NCI-H187 treated with DMSO at 0.1 percent for 48 hours (cell line): ENCODE data around the gene LRRC2.
"Not testable (repeated sequence)": the region's sequence is repeated elsewhere in the genome, so short reads cannot be mapped to it uniquely, and the experiment has no call there.

Experiments used
- DNase-seq: peaks from one replicate; lab custom pipeline; 2025; lab: John Stamatoyannopoulos, UW

Gene LRRC2

DNA sequence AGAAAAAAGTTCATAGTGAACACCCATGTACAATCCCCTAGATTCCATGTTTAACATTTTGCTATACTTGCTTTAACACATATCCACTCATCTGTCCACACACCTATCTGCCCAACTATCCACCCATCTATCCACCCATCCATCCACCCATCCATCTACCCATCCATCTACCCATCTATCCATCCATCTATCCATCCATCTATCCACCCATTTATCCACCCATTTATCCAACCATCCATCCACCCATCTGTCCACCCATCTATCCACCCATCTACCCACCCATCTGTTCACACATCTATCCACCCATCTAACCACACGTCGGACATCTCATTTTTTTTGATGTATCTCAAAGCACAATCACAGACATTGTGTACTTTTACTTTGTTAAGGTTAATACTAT lies 42.5 kb downstream of the LRRC2 start:
- DNase-seq, result no peak

DNA sequence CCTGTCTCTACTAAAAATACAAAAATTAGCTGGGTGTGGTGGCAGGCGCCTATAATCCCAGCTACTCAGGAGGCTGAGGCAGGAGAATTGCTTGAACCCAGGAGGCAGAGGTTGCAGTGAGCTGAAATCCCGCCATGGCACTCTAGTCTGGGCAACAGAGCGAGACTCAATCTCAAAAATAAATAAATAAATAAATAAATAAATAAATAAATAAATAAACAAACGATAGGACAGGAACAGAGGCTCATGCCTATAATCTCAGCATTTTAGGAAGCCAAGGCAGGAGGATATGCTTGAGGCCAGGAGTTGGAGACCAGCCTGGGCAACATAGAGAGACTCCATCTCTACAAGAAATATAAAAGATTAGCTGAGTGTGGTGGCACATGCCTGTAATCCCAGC lies 43.9 kb downstream of the LRRC2 start:
- DNase-seq, result not testable (repeated sequence)

GRCh38 chr3:46521096-46521495 lies 45.0 kb downstream of the LRRC2 start:
- DNase-seq, result no peak

- no peak for DNase-seq
These were observed 45.6 kb downstream of the LRRC2 start for GRCh38 chr3:46520531-46520930.

DNA sequence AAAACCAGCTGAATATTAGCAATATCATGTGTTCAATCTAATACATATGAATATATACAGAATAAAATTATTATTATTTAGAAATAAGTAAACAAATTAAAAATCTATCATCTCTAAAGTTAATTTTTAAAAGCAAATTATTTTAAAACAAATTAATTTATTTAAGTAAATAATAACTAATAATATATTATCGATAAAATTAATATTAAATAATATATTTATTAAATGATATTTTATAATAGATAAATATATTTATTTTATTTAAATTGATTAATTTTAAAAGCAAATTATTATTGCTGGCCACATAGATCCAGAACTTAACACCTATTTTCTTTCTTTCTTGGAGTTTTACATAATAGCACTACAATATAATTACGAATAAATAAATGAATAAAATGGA lies 46.1 kb downstream of the LRRC2 start:
- no peak for DNase-seq

DNA sequence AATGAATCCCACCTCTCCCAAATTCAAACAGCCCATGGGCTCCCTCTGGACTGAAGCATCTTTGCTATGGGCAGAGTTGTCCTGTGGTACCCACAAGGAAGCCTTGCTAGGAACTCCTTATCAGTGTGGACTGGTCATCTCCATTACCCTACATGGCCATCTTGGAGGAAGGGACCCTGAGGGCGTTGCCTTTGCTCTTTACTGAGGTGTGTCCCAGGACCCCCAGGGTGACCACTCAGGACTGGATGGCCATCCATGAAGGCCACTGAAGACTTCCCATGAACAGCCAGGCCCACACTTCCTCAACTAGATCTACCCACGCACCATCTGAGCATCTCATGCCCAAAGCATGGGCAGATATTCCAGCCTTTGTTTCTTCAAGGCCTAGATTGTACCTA lies 48.3 kb downstream of the LRRC2 start:
- DNase-seq, result no peak

- no peak for DNase-seq
These were observed 48.9 kb downstream of the LRRC2 start for GRCh38 chr3:46517016-46517783.

DNA sequence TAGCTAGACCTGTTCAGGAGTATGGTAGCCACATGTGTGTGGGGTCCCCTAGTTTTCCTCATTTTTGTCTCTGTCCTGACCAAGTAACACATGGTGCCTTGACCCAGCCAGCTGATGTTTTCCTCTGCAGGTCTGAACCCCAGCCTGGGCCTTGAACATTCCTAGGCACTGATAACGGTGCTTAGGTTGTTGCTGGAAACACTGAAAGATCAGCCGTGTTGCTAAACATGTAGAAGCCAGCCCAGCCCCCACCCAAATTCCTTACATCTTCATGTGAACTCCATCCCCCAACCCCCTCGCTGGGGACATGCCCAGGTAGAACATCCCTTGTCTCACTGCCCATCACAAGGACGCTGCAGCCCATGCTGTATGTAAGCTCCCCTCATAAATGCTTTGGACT lies 49.6 kb downstream of the LRRC2 start:
- DNase-seq, result no peak

- no peak for DNase-seq
These were observed 53.8 kb downstream of the LRRC2 start for GRCh38 chr3:46512191-46512749.

- DNase-seq, result no peak
These were observed 56.4 kb downstream of the LRRC2 start for GRCh38 chr3:46509661-46510187.

- DNase-seq, result no peak
These were observed 57.1 kb downstream of the LRRC2 start for GRCh38 chr3:46508850-46509591.

- no peak for DNase-seq
These were observed 59.6 kb downstream of the LRRC2 start for GRCh38 chr3:46506526-46506925.

DNA sequence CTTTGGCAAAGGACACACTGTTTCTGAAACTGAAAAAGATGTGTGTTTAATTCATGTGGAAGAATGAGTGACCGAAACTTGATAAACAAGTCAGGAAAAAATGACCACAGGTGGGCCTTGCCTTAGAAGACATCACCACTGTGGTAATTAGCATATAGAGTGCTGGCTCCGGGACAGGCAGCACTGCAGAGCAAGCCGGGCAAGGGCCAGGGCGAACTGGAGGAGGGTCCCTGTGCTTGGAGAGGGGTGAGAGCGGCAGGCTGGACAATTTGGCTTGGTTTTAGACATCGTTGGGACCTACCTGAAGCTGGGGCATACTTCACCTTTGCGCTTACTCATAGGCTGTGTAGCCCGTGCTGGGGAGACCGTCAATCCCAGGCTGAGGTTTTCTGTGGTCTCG lies 60.1 kb downstream of the LRRC2 start:
- DNase-seq, result no peak

DNA sequence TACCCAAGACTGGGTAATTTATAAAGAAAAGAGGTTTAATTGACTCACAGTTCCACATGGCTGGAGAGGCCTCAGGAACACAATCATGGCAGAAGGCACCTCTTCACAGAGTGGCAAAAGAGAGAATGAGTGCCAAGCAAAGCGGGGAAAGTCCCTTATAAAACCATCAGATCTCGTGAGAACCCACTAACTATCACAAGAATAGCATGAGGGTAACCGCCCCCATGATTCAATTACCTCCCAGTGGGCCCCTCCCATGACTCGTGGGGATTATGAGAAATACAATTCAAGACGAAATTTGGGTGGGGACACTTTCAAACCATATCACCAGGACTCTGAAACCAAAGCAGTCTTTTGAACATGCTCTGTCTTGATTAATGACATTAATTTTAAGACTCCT lies 61.3 kb downstream of the LRRC2 start:
- no peak for DNase-seq

- DNase-seq, result no peak
These were observed 62.8 kb downstream of the LRRC2 start for GRCh38 chr3:46503200-46503874.

GRCh38 chr3:46501702-46502101 lies 64.4 kb downstream of the LRRC2 start:
- no peak for DNase-seq

DNA sequence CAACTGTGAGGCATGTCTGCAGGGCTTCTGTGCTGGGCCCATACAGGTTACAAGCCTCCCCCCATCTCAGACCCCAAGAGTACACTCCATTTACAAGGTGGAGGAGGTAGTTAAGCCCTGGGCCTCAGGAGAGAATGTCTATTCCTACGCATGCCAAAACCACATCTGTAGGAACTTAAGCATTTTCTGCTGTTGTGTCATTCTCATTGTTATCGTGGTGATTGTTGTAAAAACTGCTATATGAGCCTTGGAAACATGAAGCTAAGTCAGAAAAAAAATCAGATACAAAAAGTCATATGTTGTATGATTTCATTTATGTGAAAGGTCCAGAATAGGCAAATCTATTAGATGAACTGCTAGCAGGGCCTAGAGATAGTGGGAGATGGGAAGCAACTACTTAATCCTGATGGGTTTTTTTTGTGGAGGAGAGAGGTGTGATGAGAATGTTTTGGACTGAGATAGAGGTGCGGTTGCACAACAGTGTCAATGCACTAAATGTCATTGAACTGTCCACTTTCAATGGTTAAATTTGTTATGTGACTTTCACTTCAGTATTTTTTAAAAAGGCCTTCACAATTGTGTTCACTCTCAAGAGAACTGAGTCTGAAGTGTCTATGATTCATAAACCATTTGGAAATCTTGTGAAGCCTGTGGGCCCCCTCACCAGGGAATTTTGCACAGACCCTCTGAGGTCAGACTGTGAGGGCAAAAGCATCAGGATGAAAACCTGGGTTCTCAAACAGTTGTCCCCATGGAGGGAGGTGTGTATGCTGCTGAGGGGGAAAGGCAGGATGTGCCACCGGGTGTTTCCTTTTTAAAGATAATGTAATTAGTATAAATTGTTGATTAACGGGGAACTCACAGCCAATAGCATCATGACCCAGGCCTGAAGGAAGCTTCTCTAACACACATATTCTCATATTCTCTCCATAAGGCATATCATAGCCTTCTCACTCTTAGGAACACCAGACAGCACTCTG lies 65.2 kb downstream of the LRRC2 start:
- no peak for DNase-seq

- DNase-seq, result no peak
These were observed 67.1 kb downstream of the LRRC2 start for GRCh38 chr3:46498916-46499519.

GRCh38 chr3:46497556-46498265 lies 68.4 kb downstream of the LRRC2 start, which contains the start of gene RTP3:
TSS of gene RTP3 (plus strand) at chr3:46497976. CDS start at chr3:46498063, 87 bp downstream.
- DNase-seq, result no peak
